HG03159 (cell line): Measurements from ENCODE around the gene TMEM132D.
"Not testable (repeated sequence)": the region's sequence is repeated elsewhere in the genome, so short reads cannot be mapped to it uniquely, and the experiment has no call there.

ENCODE experiments used
- ATAC-seq: cut with Tn5 transposase; IDR thresholded peaks from one replicate; pipeline ENCODE4 v1.9.1; 2021; ENCODE audit warnings: mild to moderate bottlenecking, moderate library complexity; ENCODE audit not compliant: unreplicated experiment

Gene TMEM132D

DNA sequence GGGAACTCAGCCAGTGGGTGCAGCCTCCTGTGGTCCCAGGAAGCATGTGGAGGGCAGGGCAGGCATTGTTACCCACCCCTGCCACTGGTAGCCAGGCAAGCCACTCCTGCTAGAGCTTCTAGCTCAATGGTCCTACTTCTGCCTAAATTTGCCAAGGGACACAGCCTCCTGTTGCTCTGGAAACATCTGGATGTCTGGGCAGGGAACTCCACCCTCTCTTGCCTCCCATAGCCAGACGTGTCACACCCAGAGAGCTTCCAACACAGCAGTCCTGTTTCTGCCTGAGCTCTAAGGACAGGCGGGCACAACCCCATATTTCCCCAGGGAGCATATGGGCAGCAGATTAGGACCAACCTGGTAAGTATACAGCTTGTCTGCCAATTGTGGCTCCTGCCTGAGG is 700.4 kb downstream of the TMEM132D start:
- ATAC-seq, result no peak

- no peak for ATAC-seq
Observed at GRCh38 chr12:129202109-129202814, 701.6 kb downstream of the TMEM132D start.

DNA sequence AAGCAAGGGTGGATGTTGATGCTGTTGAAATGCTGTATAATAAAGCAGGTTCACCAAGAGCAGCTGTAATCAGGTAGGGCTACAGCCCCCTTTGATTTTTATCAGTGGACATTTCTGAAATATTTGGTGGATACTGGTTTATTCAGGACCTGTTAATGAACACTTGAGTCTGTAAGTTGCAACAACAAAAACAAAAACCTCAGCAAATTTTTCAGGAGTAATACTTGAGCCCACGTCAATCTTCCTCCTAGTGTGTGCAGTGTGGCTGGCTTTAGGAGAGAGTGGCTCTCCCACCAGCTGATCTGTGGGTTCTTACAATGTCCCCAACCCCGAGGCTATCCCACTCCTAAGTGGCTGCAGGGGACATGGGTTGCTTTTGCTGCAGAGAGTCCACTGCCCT is 702.8 kb downstream of the TMEM132D start:
- no peak for ATAC-seq

DNA sequence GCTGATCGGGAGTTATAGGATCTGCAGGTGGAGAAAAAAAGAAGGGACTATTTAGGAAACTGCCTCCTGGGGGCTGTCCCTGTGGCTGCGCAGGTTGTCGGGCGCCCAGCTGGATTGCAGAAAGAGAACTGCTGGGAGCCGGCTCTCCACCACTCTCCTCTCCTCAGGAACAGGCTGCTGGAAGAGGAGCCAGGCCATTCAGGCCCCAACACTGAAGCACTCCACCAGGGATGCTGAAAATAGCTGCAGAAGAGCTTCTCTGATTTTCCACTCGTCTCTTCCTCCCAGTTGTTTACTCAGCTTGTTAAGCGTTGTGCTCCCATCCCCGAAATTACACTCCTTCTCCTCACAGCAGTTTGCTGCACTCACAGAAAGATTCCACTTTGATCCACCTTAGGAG is 703.2 kb downstream of the TMEM132D start:
- no peak for ATAC-seq

DNA sequence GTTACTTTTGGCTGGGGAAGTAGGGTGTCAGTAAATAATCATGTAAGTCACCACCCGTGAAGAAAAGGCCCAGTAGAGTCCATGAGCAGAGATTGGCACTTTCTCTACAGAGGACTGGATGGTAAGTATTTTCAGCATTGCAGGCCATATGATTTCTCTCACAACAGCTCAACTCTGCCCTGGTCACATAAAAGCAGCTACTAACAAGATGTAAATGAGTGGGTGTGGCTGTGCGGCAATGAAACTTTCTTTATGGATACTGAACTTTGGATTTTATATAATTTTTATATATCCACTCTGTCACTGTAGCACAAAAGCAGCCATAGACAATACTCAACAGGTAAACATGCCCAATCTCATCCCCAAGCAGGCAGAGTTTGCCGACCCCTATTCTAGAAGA is 706.9 kb downstream of the TMEM132D start:
- no peak for ATAC-seq

DNA sequence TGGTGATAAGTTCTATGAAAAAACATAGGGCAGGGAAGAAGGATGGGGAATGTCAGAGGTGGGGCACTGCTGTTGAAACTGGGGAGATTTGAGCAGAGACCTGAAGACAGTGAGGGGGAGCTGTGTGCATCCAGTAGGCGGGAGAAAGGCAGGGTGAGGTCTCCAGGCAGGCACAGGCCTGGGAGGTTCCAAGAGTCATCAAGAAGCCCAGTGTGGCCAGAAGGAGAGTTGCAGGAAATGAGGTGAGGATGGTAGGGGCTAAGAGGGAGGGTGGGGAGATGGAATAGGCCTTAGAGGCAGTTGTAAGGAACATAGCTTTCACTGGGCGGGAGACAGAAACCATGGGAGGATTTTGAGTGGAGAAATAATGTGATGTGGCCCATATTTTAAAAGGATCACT is 708.7 kb downstream of the TMEM132D start:
- ATAC-seq, result no peak

DNA sequence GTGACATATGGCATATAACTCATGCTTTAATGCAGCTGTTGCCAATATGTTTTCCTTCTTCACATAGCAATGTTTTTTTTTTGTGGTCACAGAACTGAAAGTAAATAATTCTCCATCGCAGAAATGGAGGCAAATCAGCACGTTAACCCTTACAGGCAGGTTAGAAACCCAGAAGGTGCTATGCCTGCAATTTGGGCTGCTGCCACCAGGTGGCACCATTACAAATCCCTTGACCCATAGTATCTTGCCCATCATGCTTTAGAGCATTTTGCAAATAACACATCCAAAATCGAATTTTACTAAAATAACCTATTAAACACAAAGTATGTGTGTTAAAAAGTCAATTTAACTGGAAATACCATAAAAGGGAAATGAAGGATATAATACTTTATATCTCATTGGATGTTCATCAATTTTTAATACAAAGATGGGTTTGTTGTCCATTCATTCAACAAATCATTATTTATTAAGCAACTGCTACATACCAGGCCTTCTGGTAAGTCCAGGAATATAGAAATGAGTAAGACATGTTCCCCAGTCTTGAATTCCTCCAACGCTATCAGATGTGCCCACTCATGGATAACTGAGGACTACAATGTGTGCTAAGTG is 710.5 kb downstream of the TMEM132D start:
- no peak for ATAC-seq

- no peak for ATAC-seq
Observed at GRCh38 chr12:129190827-129191226, 713.0 kb downstream of the TMEM132D start.

GRCh38 chr12:129189879-129190278 is 713.9 kb downstream of the TMEM132D start:
- ATAC-seq, result not testable (repeated sequence)

DNA sequence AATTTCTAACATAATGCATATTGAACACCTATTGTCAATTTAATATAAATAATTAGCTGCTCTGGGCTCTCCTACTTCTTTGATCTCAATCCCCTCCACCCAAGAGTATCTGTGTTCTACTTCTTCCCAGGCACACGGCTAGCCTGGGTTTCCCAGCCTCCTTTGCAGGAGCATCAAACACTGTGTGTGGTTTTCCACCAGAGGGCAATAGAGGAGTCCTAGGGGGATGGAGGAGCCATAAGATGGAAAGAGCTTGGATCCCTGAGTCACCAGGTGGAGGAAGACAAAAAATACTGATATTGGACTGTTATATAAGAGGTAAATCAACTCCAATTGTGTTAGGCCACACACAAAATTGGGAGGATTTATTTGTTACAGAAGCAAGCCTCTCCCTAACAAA is 716.9 kb downstream of the TMEM132D start:
- no peak for ATAC-seq

DNA sequence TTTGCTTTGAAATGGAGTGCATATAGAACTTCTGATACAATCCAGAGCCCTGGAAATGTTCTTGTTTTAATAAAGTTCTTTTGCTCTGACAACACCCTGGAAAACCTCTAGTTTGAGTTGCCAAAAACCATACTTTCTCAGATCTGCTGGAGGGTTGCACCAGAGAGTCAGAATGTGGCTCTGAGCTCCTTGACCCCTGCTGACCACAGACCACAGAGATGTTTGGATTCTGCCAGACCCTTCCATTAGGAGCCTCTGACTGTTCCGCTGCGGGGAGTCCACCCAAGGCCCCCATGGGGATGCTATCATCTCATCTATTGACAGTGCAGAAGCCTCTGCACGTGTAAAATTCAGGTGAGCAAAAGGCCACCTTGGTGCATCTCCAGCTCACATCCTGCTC is 718.0 kb downstream of the TMEM132D start:
- no peak for ATAC-seq

GRCh38 chr12:129184127-129184928 is 719.5 kb downstream of the TMEM132D start:
- no peak for ATAC-seq

GRCh38 chr12:129179941-129180553 is 723.8 kb downstream of the TMEM132D start:
- no peak for ATAC-seq

- no peak for ATAC-seq
Observed at GRCh38 chr12:129169928-129170327, 733.9 kb downstream of the TMEM132D start.

- no peak for ATAC-seq
Observed at GRCh38 chr12:129163861-129164260, 740.0 kb downstream of the TMEM132D start.

GRCh38 chr12:129163461-129163860 is 740.4 kb downstream of the TMEM132D start:
- ATAC-seq, result no peak

- ATAC-seq, result no peak
Observed at GRCh38 chr12:129162805-129163204, 741.0 kb downstream of the TMEM132D start.

GRCh38 chr12:129161511-129161910 is 742.3 kb downstream of the TMEM132D start:
- no peak for ATAC-seq

- ATAC-seq, result no peak
Observed at GRCh38 chr12:129160282-129160681, 743.5 kb downstream of the TMEM132D start.

- no peak for ATAC-seq
Observed at GRCh38 chr12:129152351-129153104, 751.3 kb downstream of the TMEM132D start.

GRCh38 chr12:129150721-129151120 is 753.1 kb downstream of the TMEM132D start:
- no peak for ATAC-seq
